HG03097 (cell line): Measurements from ENCODE around the gene MYL10.
"Not testable (repeated sequence)": the region's sequence is repeated elsewhere in the genome, so short reads cannot be mapped to it uniquely, and the experiment has no call there.

Experiments
- ATAC-seq: cut with Tn5 transposase; IDR thresholded peaks from one replicate; pipeline ENCODE4 v1.9.1; 2021; ENCODE audit not compliant: unreplicated experiment, low FRiP score

MYL10 gene

DNA sequence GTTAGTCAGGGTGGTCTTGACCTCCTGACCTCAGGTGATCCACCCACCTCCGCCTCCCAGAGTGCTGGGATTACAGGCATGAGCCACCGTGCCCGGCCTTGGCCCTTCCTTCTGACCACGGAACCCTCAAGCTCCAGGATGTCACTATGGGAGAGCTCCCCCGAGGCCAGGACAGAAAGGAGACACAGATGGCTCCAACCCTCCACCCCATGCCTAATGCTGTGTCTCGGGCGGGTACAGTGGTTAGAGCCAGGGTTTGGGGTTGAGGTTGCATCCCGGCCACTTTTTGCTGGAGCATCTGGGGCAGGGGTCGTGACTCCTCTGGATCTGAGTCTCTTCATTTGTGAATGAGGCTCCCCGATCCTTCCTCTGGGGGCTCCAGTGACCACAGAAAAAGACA lies 8.1 kb downstream of the MYL10 start:
- no peak for ATAC-seq

GRCh38 chr7:101620395-101620794 lies 8.7 kb downstream of the MYL10 start:
- ATAC-seq, result no peak

DNA sequence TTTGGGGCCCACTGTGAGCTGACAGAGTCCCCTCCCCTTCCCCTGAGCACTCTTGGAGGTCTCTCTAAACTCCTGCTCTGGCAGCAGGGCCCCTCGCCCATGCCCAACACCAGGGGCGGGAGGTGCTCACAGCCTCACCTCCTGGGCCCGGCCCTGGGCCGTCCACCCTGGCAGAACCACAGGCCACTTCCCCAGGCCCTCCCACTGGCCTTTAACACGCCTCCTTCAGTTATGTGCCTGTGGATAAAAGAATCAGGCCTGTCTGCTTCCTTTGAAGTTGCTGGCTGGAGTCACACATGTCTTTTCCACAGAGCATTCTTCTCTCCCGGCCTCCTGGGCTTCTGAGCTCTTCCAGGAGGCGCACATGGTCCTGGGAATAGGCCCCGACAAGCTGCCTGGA lies 10.2 kb downstream of the MYL10 start:
- ATAC-seq, result no peak

- ATAC-seq, result no peak
These were observed 10.8 kb downstream of the MYL10 start for GRCh38 chr7:101618207-101618839.

- no peak for ATAC-seq
These were observed 11.5 kb downstream of the MYL10 start for GRCh38 chr7:101617451-101618206.

GRCh38 chr7:101615446-101615845 lies 13.7 kb downstream of the MYL10 start:
- no peak for ATAC-seq

- no peak for ATAC-seq
These were observed 14.2 kb downstream of the MYL10 start for GRCh38 chr7:101614939-101615302.

DNA sequence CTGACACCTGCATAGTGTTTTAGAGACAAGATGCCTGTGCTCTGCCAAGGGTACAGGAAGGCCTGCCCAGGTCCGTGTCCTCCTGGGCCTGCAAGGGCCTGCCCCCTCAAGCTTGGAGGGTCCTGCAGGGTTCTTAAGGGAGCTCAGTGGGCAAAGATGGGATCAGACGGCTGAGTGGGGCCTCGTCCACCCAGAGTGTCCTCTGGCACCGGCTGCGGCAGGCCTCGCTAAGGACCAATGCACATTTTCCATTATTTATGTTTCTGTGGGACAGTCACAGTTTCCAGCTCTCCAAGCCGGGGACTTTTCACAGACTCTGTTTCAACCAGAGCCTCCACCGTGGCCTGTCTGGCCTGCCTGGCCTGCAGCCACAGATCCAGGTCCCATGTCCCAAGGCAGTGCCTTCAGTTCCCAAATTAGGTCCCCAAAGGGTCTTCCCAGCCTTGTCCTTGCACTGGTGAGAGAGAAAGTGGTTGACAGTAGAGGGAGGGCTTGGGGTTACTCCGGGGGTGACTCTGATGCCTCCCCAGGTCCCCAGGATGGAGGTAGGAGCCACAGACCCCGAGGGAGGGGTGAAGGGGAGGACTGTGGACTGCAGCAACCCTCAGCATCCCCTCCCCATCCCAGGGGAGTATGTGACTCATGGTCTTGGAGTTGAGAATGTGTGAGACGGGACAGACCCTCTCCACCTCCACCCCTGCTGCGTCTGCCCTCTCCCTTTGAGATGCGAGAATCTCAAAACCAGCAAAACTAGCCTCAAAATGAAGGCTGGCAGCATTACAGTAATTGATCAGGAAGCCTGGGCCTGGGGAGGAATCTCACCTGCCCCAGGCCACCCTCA lies 14.8 kb downstream of the MYL10 start:
- ATAC-seq, result no peak

DNA sequence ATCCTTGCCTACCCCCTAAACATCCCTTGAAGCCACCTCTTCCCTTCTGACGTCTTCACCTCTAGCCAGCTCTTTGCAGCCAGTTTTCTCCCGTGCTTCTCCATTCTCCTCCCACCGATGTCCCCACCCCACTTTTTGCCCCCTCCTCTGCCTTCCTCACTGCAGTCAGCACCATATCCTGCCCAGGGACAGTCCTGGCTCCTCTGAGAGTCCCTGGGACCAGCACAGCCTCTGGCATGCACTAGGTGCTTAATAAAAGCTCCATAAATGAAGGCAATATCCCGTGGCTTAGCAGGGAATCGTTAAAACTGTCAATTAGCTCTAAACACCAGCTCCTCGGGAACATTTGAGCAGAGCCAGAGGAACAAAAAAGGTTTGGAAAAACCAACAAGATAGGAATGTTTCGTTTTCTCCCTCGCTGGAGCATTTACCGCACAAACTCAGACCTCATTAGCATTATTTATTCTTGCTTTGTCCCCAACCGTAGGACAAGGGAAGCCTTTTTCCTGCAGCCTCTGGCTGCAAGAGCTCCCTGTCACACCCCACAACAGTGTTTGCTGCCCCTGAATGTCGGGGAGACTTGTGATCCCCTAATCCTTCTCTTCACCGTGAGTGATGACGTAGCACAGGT lies 16.1 kb downstream of the MYL10 start:
- ATAC-seq, result no peak

DNA sequence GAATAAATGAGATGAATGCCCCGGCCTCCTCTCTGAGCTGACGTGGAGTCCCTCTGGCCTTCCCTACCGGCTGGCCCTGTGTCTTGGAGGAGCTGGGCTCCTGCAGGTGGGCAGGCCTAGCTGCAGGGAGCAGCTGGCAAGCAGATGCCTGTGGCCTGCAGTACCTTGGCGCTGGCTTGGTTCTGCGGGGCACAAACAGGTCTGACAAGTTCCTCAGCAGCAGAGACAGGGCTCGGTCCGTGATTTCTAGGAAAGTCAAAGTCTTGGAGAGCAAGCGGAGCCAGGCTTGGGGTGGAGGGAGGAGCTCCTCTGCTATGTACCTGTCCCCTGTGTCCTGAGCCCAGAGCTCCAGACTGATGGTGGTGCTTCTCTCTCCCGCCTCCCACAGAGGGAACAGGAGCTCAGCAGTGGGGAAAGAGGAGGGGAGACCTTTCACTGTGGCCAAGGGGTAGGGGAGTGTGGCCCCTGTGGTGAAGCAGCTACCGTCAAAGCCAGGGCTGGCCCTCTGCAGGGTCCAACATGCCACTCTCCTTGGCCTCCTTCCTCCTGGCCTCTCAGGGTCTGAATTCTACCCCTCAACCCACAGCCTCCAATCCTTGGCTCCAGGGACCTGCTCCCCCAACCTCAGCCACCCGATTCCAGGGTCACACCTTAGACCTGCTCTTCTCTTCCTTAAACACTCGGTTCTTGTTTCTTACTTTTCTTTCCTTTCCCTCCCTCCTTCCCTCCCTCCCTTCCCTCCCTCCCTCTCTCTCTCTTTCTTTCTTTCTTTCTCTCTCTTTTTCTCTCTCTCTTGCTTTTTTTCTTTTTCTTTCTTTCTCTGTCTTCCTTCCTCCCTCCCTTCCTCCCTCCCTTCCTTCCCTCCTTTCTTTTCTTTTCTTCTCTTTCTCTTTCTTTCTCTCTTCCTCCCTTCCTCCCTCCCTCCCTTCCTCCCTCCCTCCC lies 20.1 kb downstream of the MYL10 start:
- ATAC-seq, result no peak

GRCh38 chr7:101606498-101606923 lies 22.6 kb downstream of the MYL10 start:
- ATAC-seq, result no peak

GRCh38 chr7:101605611-101606497 lies 23.2 kb downstream of the MYL10 start:
- no peak for ATAC-seq

DNA sequence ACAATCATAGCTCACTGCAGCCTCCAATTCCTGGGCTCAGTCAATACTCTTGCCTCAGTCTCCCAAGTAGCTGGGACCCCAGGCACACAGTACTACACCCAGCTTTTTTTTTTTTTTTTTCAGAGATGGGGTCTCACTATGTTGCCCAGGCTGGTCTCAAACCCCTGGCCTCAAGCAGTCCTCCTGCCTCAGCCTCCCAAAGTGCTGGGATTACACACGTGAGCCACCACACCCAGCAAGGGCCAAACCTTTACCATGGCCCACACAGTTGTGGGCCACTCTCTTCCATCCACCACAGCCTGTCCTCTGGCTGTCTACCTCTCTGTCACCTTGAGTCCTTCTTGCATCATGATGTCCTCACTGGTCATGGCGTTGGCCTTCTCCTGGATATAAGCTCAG lies 24.2 kb downstream of the MYL10 start:
- not testable (repeated sequence) for ATAC-seq

DNA sequence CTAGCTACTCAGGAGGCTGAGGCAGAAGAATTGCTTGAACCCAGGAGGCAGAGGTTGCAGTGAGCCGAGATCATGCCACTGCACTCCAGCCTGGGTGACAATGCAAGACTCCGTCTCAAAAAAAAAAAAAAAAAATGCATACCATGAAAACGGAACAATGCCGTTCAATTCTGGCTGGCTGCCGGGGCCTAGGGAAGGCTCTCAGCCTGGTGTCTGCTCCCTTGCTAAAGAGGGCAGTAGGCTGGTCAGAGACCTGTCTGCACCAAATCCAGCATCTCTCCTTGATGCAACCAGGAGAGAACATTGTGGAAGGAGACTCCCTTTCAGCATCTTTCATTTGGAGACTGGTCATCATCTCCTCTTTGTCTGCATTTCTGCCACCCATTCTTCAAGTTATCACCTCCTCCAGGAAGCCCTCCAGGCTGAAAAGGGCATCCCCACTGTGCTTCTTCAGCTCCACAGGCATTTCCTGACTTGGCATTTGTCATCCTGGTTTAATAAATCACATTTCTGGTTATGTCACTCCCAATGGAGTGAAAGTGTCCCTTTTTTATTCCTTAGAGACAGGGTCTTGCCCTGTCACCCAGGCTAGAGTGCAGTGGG lies 24.7 kb downstream of the MYL10 start:
- no peak for ATAC-seq

DNA sequence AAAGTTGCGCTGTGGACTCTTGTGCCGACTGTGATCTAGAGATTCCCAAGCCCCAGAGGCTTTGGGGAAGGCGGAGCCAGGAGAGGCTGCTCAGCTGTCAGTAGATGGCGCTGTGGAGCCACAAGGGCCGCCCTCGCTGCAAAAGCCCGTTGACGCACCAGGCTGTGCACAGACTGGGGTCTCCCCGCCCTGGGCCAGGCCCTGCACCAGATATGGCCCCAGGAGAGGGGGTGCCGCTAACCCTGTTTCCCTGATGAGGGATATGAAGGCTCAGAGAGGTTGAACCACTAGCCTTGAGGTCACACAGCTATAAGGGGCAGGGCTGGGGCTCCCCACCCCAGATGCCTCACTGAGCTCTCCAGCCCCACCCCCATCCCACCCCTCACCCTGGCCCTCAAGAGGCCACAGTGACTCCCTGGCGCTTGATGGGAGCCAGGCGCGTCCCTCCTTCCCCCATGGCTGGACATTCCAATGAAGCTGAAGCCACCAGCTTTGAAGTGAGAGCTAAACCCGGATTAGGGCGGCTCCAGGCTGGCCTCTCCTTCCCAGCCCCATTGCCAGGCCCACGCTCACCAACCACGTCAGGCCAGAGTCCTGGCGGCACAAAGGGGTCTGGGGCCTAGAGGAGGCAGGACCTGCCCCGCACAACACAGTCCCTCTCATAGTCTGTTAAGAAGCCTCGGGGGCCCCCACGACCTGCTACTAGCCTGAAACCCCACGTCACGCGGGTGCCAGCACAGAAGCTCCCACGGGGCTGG lies 26.4 kb downstream of the MYL10 start:
- no peak for ATAC-seq

- no peak for ATAC-seq
These were observed 27.0 kb downstream of the MYL10 start for GRCh38 chr7:101602082-101602481.

DNA sequence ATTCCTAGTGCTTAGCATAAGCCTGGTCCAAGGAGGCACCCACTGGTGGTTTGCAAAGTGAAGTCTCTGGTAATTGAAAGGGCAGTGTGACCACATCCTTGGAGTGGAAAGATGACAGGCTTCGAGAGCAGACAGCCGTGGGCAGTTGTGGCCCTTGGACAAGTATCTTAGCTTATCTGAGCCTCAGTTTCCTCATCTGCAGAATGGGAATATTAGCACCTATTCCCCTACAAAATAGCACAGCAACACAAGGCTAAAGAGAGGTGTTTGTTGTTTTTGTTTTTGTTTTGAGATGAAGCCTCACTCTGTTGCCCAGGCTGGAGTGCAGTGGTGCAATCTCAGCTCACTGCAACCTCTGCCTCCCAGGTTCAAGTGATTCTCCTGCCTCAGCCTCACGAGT lies 29.3 kb downstream of the MYL10 start:
- ATAC-seq, result no peak
